ENCODE measurements around the gene TENM4.
A peak's percentile ranks its signal among the peaks of the same experiment; 100 is the strongest.

The TENM4 gene

DNA sequence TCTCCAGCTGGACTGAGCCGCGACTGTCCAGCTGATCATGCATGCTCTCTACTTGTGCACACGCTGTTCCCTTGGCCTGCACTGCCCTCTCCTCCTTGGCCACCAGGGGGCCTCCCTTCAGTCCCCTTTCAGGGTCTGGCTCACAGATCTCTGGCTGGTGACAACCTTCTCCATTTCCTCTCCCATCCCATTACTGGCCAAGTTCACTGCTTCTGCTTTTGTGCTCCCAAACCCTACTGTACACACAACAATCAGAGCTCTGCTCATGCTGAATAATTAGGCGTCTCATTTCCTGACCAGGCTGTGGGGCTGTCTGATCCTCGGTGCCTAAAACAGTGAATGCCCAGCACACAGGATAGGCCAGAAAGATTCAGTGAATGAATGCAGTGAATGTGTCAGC lies 642.2 kb downstream of the TENM4 start:
- DNase-seq, result peak in 2 of 5 donors; percentile 2 to 30

DNA sequence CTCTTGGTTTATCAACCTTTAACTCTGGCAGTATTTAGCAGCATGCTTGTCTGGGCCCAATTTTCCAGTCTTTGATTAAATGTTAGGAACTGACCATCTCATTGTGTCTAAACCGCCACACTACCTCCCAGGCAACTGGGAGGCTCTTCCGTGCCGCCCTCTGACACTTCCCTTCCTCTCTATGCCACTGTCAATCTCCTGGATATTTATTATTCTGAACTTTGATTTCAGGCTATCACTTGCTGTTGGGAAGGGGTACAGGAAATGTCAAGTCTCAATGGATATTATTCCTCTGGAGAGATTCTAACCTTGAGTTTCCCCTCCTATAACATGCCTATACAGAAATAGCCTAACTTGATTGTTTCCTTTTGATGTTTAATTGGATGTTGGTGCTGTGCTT lies 643.3 kb downstream of the TENM4 start:
- DNase-seq, result no peak

DNA sequence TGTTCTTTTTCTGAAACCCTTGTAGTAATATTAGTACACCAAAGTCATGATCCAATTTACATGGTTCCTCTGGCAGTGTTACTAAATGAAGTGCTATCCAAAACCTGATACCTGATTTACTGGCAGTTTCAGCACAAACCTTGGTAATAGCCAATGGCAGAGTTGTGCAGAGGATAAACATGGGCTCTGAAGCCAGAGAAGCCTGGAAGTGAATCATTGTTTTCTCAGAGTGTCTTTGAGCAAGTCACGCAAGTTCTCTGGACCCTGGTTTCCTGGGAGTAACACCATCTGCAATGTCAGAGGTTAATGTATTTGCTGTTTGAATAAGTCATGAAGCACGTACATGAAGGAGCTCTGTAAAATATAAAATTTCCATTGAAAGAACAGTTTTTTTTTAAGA lies 643.9 kb downstream of the TENM4 start:
- no peak for DNase-seq

DNA sequence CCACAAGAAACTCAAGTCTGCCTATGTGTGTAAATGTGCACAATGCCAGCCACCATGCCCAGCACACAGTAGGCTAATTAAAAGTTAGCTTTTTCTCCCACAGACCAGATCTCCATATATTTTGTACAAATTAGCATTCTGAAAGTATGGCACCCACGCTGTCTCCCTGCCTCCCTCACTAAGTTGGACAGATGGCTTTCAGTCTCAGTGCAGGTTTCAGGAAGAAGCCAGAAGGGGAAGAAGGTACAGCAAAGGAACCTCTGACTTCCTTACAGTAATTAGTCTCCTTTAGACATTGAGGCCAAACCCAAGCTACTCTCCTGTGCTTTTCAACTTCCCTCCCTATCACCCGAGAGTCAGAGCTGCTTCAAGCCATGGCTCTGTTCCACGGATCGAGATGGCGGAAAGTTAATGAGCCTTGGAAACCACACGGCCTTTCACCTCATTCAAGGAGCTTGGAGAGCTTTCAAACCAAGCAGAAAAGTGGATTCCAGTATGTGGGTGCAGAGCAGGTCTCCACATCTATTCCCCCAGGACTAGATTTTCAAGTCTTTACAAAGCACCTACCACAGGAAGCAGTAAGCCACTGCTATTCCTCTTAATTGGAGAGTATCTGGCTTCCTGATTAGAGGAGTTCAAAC lies 645.1 kb downstream of the TENM4 start:
- DNase-seq, result no peak

DNA sequence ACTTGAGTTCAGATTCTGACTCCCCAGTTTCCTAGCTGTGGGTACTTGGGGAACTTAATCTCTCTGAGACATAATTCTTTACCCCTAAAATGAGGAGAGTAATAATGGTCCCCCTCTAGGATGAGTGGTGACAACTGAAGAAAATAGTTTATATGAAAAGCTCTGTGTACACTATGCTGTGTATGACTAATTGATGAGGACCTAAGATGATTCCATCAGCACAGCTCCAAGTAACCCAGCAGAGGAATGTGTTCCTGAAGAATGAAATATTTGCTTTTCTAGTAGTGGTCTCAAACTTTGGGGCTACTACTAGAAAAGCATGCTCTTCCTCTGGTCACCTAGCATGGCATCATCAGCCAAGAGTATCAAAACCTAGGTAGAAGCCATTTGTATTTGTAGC lies 648.9 kb downstream of the TENM4 start:
- no peak for DNase-seq

DNA sequence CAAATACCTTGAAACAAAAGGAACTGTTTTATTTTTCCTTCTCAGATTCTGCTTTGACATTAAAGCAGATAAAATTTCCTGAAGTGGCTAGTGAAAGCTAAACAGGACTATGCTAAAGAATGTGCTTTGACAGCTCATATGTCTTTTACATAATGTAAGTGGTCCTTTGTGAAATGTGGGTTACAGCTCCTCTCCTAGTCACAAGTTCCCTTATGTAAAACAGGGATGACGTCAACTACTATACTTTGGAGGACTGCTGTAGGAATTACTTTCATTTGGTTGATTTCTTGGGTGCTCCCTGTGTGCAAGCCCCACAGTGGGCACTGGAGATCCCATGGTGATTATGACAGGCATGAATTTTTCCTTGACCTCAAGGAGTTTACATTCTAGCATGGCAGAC lies 649.6 kb downstream of the TENM4 start:
- no peak for DNase-seq

DNA sequence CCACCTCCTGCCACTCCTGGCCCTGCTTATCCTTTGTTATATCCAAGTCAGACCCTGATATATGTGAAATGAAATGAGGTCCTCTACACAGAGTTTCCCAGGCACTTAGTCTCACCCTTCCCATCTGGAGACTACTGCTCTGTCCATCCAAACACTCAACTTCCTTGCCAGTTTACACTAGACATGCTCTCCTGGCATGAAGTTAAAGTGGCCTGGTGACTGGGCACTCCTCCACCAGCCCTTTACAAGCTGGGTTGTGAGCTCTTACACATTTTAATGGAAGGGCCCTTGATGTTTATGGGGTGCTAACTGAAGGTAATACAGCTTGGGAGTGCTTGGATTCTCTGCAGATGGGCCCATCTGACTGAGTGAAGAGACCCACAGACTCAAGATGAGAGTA lies 650.0 kb downstream of the TENM4 start:
- DNase-seq, result no peak

DNA sequence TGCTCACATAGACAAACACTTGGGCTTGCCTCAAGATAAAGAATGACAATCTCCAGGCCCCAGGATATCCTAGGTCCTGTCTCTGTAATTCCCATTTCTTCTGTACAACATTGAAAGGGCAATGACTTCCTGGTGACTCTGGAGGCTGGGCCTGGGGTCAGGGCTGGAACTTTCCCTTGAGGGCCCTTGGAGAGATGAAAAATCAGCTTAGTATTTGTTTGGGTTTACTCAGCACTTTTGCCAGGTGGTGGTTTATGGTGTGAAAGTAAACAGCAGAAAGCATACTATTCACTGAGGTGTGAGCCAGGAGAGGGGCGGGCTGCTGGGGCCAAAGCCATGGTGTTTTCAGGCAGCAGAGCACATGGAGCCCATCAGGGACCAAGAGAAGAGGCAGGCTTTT lies 651.5 kb downstream of the TENM4 start:
- DNase-seq, result no peak

DNA sequence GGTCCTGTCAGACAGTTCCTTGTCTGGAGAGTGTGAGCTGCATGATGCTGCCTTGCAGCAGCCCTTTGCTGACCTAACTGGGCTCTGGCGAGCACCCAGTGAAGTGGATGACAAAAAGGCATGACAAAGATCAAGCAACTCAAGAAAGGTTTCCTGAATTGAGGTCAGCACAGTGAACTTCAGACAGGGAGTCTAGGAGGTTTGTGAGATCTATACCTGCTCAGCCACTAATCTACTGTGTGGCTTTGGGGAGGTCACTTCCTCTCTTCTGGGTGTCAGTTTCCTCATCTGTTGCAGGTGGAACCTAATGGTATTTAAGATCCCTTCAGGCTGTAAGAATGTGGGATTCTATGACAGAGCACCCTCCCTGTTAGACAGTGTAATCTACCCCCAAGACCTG lies 652.3 kb downstream of the TENM4 start:
- no peak for DNase-seq

DNA sequence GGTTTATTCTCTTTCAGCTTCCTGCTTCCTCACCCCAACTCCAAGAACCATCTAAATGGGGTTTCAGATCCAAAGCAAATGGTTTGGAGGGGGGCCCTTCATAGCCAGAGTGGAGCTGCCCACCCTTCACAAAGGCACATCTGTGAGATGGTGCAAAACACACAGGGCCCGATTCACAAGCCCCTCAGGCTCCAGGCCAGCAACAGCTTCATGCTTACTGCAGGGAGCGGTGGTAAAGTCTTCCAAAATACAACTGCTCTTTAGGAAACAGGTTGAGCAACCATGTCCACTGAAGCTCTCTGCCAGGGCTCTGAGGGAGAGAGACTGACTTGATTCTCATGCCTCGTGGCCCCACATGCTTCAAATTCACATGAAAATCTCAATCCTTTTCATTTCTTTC lies 653.1 kb downstream of the TENM4 start:
- no peak for DNase-seq

DNA sequence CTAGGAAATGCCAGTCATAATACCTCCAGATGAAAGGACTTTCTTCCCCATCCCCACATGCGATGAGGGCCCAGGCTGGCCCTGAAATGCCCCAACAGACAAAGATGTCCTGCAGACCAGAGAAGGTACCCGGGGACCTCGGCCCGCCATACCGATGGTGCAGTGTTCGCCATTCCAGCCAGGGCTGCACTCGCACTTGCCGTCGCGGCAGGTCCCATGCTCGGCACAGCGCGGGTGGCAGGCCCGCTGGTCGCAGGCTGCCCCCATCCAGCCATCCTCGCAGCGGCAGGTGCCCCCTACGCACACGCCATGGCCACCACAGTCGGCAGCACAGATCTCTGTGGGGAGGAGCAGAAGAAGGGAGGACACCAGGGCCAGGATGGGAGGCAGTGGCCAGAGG lies 654.1 kb downstream of the TENM4 start:
- no peak for DNase-seq

DNA sequence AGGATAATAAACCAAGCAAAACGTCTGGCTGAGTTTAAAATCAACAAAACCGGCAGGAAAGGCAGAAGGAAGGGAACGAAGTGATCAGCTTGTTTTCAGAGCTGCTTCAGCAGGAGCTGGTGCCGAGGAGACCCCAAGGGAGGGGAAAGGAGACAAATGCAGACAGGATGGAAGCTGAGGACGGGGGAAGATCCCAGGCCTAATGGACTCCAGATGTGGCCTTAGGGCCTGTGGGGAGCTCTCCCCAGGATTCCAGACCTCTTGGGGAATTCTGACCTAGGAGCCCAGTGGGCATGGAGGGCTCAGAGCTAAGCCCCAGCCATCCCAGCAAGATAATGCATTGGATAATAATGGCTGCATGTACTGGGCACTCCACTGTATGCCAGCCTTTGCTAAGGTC lies 654.7 kb downstream of the TENM4 start:
- DNase-seq, result no peak

DNA sequence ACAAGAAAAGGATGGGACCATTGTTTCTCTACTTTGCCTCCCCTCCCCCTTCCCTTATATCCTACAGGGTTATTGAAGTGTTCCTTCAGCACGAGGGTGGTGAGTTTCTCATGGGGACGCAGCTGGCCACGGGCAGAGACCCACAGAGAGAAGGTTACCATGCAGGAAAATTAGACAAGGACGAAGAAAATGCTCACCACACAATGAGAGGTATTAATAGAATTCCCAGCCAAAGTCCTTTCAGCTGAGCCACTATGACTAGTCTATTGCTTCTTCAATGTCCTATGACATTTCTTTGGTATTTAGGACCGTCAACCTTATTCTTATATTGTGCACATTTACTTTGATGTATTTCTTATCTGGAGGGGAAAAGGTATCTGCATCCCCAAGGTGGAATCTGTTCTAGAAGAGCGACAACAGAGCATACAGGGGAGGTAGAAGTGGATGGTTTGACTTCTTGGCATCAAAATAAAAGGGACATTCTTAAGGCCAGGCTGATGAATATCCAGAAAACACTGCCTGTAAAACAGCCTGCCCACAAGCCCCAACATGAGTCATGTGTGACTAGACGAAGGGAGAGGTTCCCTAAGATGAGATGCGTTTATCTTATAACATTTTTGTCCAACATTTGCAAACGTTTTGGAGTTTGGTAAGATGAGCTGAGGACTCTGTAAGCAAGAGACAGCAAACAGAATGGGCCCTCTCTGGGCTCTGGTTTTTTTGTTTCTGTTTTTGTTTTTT lies 656.3 kb downstream of the TENM4 start:
- no peak for DNase-seq

DNA sequence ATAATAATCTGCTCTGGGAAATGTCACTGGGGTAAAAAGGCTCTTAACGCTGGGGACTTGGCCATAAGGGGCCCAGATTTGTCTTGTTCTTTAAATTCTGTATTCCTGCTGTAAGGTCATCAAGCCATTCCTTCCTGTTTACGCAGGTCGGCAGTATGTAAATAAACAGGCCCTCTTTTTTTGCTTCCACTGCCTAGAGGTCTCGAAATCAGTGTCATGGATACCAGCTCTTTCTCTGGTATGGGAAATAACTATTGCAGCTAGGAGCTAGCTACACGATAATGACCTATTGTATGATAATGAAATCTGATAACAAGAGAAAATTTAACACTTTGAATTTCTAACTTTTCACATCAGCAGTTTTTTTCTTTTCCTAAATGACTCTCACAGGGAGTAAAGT lies 657.0 kb downstream of the TENM4 start:
- DNase-seq, result no peak

DNA sequence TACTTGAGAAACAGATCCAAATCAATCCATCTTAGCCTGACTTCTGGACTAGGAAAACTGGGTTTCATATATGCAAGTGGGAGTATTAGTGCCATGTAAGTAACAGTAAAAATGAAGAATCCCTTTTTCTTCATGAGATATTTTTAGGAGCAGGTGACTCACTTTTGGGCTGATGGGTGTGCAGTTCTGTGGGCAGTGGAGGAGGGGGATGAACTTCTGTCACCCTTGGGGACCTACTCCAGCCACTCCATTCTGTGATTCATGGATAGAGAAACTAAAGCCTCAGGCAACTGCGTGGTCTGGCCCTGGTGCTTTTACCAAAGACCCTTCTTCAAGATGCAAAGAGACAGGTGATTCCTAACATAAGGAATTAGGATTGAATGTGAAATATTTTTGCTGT lies 657.5 kb downstream of the TENM4 start:
- no peak for DNase-seq

DNA sequence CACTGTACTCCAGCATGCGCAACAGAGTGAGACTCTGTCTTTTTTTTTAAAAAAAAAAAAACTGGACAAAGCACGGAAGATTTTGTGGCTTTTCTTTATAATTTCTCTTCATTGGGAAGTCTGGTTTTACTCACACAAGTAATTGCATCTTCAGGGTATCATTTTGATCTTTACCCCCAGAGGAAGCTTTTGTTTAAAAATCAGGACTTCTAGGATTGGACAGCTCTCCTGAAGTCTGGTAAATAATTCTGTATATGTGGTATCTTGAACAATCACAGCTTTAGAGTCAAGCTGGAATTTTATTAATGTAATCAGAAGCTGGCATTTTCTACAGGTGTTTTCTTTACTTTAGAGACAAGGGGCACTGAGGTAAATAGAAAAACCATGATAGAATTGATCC lies 658.1 kb downstream of the TENM4 start:
- no peak for DNase-seq

DNA sequence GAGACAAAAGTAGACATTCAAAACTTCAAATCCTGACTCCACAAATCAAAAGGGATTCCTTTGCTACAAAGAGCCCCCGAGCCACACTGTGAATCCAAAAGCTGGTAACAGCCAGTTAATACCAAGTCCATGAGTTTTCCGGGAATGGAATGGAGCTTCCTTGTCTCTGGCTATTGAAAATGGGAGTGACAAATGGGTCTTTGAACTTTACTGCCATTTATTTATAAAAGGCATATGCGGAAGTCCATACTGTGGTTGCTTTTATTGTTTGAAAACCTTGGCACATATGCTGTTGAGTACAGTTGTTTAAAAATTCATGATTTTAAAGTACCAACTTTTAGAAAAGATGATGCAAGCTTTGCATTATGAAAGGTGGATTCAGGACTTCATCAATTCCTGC lies 659.9 kb downstream of the TENM4 start:
- no peak for DNase-seq

DNA sequence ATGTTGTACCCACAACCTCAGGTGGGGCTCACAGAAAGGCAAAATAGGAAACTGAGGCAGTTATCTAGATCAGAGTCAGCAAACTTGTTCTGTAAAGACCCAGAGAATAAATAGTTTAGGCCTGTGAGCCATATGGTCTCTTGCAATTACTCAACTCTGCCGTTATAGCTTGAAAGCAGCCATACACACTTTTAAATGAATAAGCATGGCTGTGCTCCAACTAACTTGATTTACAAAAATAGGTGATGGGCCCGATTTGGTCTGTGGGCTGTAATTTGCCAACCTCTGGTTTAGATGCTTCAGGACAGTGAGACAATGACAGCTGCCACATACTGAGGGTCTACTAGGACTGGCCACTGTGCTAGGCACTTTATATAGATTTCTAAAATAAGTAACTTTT lies 667.3 kb downstream of the TENM4 start:
- DNase-seq, result no peak

DNA sequence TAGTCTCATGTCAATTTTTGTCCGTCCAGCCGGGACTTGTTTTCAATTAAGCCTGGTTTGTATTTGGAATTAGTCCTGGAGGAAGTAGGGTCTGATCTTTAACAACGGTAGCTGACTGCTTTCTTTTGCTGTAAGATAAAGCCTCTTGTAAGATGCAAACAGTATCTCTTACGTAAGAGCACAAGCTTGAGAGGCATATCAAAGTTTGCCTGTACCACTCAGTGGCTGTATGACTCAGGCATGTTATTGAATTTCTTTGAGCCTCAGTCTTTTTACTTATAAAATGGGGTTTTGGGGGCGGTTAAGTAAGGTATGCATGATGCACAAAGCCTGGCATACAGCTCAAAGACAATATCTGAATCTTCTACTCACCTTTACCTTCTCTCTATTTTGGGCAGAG lies 667.8 kb downstream of the TENM4 start:
- no peak for DNase-seq

DNA sequence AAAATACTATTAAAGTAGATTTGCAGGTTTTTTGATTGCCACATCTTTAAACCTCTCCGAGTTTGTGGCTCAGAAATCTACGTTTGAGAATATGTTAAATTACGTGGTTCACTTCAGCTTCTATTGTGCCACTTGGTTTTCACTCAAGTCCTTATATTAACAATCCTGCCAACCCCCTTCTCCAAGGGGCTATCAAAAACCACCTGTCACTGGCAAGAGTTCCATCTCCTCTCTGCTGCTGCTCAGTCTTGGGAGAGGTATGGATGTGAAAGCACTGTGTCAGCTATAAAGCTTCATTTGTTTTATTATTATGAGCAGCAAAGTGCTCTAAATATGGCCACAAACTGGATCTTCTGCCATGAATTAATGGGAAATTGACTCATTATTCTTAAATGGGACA lies 668.6 kb downstream of the TENM4 start:
- DNase-seq, result no peak

DNA sequence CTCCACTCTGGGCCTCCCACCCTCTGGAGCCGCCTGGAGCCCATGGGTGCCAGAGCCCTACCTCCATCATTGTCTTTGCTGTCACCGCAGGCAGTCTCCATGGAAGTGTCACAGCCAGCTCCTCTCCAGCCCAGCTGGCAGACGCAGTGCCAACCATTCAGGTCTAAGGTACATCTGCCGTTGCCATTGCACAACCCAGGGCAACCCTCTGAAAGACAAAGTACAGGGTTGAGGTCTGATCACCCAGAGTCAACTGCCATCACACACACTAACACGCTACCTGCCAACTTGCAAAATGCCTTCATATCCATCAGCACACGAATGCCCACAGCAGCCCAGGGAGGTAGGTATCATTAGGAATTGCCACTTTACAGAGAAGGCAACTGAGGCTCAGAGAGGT lies 669.9 kb downstream of the TENM4 start:
- DNase-seq, result no peak

DNA sequence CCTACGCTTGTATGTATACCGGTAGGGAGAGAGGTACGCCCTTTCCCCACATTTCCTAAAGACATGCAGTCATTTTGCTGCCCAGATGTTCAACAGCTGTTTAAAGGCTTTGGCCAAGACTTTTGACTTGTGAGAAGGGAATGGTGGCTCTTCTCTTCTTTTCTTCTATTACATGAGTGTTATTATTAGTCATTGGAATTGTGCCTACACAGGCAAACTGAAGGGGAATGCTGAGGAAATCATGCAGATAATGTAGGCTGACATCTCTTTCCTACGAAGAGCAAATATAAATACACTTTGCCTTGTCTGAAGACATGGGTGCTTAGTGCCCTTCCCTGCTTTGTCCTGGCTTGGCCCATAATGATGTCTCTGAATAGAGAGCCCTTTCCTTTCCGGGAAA lies 671.9 kb downstream of the TENM4 start:
- no peak for DNase-seq

DNA sequence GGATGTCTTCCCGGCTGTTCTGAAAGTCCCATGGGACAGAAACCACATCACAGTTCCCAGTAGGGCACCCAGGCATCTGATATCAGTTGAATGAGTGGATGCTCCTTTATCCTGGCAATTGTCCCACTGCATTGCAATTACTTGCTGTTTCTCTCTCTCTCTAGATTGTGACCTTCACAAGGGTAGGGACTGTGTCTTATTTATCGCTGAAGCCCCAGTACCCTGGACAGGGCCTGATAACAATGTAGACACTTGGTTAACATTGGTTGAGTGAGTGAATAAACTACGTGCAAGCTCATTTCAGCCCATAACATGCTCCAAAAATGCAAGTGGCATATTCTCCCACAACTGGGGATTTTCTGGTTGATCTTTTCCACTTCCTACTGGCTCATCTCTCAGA lies 672.5 kb downstream of the TENM4 start:
- DNase-seq, result no peak

DNA sequence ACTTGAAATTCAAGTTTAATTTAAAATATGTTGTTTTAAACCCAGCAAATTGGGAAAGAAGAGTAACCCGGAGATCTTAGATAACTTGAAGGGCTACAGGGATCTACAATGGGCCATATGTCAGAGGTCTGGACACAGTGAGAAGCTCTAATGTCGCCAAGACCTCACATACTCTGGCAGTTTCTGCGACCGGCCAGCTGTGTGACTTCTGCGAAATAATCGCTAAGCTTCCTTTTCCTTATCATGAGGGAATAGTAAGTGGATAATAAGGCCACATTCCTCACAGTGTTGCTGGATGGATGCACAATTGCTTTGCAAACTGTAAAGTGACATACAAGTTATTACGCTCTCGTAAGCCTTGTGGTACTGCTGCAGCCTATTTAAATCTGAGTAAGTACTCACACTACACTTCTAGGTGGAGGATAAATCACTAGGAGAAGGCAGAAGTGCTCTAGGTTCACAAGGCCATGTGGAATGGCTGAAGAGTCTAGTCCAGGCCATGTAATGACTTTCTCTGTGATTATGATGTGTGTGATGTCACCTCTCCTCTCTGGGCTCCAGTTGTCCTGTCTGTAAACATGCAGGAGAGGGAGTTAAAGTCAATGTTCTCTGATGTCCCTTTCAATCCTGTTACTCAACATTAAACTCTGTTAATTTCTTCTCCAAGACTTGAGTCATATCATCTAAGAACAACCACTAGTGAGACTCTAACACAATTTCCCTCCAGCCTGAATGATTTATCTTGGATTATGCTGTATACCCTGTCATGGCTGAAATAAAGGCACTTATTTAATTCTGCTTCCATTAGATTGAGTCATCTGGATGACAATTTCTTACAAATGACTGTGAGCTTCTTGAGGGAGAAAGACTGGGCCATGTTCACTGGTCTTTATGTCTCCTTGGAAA lies 673.5 kb downstream of the TENM4 start:
- DNase-seq, result no peak

Data from T-helper 1 cell (primary cell).